ENCODE data around the gene SPTLC2.

Gene SPTLC2

DNA sequence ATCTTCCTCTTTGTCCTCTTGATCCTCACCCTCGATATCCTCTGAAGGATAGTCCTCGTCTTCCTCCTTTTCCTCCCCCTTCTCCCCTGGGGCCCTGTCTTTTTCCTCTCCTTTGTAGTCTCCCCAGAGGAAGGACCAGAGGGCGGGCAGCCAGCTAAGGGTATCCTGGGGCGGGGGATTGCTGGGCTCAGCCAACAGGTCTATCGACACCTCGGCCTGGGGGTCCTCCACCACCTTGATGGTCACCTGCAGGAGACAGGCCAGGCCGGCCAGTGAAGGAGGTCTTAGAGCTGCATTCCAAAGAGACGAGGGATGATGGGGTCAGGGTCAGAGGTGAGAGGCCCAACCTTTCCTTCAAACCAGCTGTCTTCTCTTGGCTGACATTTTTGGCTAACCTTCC lies 134.0 kb downstream of the SPTLC2 start:
- no peaks in the 10 kb centered on the region for H3K36me3 ChIP-seq (ENCODE audit: control insufficient read depth in 1 of 2, insufficient read depth in 2 of 2, low read length in 2 of 2)
- no peaks in the 10 kb centered on the region for H3K9me3 ChIP-seq (ENCODE audit: control insufficient read depth in 1 of 2, low read length in 2 of 2)
- no peaks in the 10 kb centered on the region for H3K4me1 ChIP-seq (ENCODE audit: control insufficient read depth in 1 of 2, insufficient read depth in 2 of 2, low read length in 2 of 2)
- H3K4me3 ChIP-seq (ENCODE audit: low read depth in 1 of 2, low read length in 2 of 2): no peak overlapping the region
- no peak overlapping the region for H3K27ac ChIP-seq (ENCODE audit: low read length)
- no peaks in the 10 kb centered on the region for H3K27me3 ChIP-seq (ENCODE audit: low read depth, low read length)

DNA sequence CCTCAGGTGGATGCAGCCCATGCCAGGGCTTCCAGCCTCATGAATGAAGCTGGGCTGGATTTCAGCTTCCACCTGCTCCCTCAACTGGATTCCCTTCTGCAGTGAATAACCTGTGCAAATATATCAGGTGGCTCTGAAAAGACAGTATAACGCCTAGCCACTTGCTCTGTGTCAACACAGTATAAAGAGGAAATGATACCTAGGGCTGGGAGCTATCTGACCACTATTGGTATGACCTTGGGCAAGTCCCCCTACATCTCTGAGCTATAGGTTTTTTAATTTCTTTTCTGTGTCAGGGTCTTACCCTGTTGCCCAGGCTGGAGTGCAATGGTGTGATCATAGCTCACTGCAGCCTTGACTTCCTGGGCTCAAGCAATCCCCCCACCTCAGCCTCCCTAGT lies 137.6 kb downstream of the SPTLC2 start:
- Histone ChIP-seq H3K4me1 (ENCODE audit: control insufficient read depth in 1 of 2, insufficient read depth in 2 of 2, low read length in 2 of 2) (no peaks in the 10 kb centered on the region), H3K27me3 (ENCODE audit: low read depth, low read length) (no peaks in the 10 kb centered on the region), H3K9me3 (ENCODE audit: control insufficient read depth in 1 of 2, low read length in 2 of 2) (no peaks in the 10 kb centered on the region), H3K4me3 (ENCODE audit: low read depth in 1 of 2, low read length in 2 of 2) (no peak overlapping the region), H3K36me3 (ENCODE audit: control insufficient read depth in 1 of 2, insufficient read depth in 2 of 2, low read length in 2 of 2) (no peaks in the 10 kb centered on the region), H3K27ac (ENCODE audit: low read length) (no peak overlapping the region)

DNA sequence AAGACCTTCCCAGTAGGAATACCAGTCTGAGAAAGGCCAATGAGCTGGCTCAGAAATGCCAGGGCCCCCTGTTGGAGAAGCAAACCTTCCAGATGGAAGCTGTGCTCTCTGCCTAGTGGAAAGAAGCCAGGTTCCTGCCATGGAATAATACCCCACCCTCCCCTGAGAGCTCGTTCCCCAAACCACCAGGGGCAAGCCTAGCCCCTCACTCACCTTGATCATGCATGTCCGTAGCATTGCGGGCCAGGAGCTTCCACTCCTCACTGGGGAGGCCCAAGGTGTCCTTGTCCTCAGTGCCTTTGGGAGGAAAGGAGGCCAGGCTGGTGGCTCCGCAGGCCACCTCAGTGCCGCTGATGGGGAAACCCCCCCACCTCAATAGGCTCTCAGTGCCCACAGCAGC lies 138.4 kb downstream of the SPTLC2 start:
- no peak overlapping the region for H3K4me3 ChIP-seq (ENCODE audit: low read depth in 1 of 2, low read length in 2 of 2)
- H3K27me3 ChIP-seq (ENCODE audit: low read depth, low read length): no peaks in the 10 kb centered on the region
- H3K9me3 ChIP-seq (ENCODE audit: control insufficient read depth in 1 of 2, low read length in 2 of 2): no peaks in the 10 kb centered on the region
- no peaks in the 10 kb centered on the region for H3K4me1 ChIP-seq (ENCODE audit: control insufficient read depth in 1 of 2, insufficient read depth in 2 of 2, low read length in 2 of 2)
- H3K27ac ChIP-seq (ENCODE audit: low read length): no peak overlapping the region
- no peaks in the 10 kb centered on the region for H3K36me3 ChIP-seq (ENCODE audit: control insufficient read depth in 1 of 2, insufficient read depth in 2 of 2, low read length in 2 of 2)

DNA sequence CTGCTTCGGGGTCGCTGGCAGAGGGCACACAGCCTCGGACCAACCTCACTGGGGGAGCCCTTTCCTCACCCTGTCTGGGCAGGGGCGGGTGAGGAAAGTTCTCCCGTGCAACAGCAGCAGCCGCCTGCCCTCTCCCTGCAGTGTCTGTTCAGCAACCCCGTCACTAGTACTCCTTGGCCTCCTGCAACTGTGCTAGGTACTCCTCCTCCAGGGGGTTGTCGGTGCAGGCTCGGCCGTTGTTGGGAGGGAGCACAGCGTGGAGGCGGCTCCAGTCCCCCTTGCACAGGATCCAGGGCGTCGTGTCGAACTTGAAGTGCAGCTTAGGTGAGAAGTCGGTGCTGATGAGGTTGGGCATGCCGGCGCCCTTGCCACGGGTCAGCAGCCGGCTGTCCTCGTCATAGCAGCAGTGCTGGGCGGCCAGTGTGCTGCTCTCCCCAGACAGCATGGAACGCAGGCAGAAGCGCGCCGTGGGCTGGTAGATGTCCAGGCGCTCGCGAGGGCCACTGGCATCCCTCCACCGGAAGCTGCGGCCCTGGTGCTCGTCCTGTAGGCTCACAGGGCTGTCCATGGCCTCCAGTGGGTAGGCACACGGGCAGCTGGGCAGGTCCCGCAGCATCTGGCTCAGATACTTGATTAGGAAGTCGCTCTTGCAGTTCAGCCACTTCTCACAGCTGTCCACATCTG lies 140.9 kb downstream of the SPTLC2 start:
- Histone ChIP-seq H3K36me3 (ENCODE audit: control insufficient read depth in 1 of 2, insufficient read depth in 2 of 2, low read length in 2 of 2) (no peaks in the 10 kb centered on the region), H3K4me3 (ENCODE audit: low read depth in 1 of 2, low read length in 2 of 2) (no peak overlapping the region), H3K9me3 (ENCODE audit: control insufficient read depth in 1 of 2, low read length in 2 of 2) (no peaks in the 10 kb centered on the region), H3K4me1 (ENCODE audit: control insufficient read depth in 1 of 2, insufficient read depth in 2 of 2, low read length in 2 of 2) (no peaks in the 10 kb centered on the region), H3K27me3 (ENCODE audit: low read depth, low read length) (no peaks in the 10 kb centered on the region), H3K27ac (ENCODE audit: low read length) (no peak overlapping the region)

DNA sequence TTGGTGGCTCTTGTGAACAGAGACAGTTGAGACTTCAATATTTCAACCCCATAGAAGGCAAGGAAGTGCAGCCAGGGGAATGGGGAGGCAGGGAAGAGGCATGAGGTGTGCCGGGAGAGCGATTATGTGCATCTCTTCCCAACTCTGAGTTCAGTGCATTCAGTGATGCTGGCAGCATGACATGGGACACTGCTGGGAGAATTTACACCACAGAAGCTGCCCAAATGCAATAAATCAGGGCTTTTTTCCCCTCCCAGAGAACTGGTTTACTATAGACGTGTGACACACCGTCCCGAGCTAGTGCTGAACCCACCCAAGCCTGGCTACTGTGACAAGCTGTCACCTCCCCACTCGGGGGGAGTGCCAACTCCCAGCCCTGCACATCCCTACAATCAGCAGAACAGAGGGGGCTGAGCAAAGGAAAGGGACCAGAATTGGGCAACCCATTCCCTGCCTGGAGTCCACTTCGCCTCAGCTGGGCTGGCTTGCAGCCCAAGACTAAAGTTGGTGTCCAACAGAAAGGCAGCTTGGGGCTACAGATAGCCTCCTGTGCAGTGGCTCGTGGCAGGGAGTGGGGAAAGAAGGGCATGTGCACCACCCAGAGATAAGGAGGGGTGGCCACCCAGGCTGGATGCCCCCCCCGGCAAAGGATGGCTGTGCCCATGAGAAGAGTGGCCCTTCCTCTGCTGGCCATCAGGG lies 141.8 kb downstream of the SPTLC2 start:
- Histone ChIP-seq H3K4me1 (ENCODE audit: control insufficient read depth in 1 of 2, insufficient read depth in 2 of 2, low read length in 2 of 2) (no peaks in the 10 kb centered on the region), H3K27me3 (ENCODE audit: low read depth, low read length) (no peaks in the 10 kb centered on the region), H3K9me3 (ENCODE audit: control insufficient read depth in 1 of 2, low read length in 2 of 2) (no peaks in the 10 kb centered on the region), H3K36me3 (ENCODE audit: control insufficient read depth in 1 of 2, insufficient read depth in 2 of 2, low read length in 2 of 2) (peaks cover 2% of the 10 kb centered on the region in 2 donors), H3K27ac (ENCODE audit: low read length) (no peak overlapping the region), H3K4me3 (ENCODE audit: low read depth in 1 of 2, low read length in 2 of 2) (no peak overlapping the region)

DNA sequence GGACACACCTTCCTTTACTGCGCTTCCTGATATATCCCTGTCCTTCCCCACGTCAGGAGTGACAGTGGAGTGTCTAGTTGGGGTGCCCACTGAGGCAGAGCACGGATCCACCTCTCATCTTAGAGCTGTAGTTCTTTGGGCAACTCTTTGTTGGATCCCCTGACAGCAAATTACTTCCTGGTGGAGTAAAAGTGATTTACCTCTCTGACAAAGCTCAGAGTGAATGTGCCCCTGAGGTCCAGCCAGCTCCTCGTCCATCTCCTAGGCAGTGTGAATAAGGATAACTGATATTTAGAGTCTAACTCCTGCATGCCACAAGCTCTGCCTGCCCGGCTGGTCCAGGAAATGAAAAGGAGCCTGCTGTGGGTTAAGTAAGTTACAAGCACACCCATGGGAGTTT lies 142.5 kb downstream of the SPTLC2 start:
- Histone ChIP-seq H3K4me1 (ENCODE audit: control insufficient read depth in 1 of 2, insufficient read depth in 2 of 2, low read length in 2 of 2) (no peaks in the 10 kb centered on the region), H3K9me3 (ENCODE audit: control insufficient read depth in 1 of 2, low read length in 2 of 2) (no peaks in the 10 kb centered on the region), H3K27ac (ENCODE audit: low read length) (no peak overlapping the region), H3K4me3 (ENCODE audit: low read depth in 1 of 2, low read length in 2 of 2) (no peak overlapping the region), H3K27me3 (ENCODE audit: low read depth, low read length) (no peaks in the 10 kb centered on the region), H3K36me3 (ENCODE audit: control insufficient read depth in 1 of 2, insufficient read depth in 2 of 2, low read length in 2 of 2) (peaks cover 9% of the 10 kb centered on the region in 2 donors)

DNA sequence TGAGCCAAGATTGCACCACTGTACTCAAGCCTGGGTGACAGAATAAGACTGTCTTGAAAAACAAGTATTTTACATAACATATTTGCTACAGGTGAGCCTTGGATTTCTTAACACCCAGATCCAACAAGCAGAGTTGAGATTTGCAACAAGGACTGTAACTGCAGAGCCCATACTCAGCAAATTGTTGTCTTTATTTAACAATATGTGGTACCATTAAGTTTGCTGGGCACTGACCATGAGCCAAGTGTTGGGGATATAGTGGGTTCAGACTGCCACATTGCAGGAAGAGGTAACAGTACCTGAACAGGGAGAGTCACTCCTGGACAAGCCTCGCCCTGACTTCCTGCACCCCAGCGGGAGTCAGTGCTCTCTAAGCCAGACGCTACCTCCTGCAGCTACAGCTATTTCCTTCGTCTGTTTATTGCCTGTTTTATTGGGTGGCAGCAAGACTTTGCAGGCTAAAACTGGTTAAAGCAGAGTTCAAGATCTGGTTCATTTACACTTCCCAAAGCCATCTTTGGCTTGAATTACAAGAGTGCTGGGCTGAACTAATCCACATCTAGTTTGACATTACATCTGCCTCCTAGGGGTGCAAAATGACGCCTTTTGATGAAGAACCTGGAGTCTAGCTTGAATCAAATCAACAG lies 146.1 kb downstream of the SPTLC2 start:
- Histone ChIP-seq H3K36me3 (ENCODE audit: control insufficient read depth in 1 of 2, insufficient read depth in 2 of 2, low read length in 2 of 2) (peaks cover 33 to 42% of the 10 kb centered on the region in 2 donors), H3K9me3 (ENCODE audit: control insufficient read depth in 1 of 2, low read length in 2 of 2) (no peaks in the 10 kb centered on the region), H3K27ac (ENCODE audit: low read length) (no peak overlapping the region)

DNA sequence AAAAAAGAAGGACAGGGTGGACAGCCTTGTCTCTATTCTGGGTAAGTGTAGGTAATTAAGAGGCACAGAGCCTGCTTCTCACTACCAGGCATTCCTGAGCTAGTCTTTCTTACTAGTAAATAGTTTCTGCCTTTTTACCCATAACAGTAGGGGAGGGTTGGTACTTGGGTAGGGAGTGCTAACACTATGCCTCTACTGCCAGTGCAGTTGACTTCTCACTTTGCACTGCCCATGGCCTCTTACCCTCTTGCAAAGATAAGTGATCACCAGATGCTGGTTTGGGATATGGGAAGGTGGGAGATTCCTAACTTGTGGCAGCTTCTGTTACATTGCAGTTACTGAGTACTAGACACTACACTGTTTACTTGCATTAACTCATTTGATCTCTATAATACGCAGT lies 146.9 kb downstream of the SPTLC2 start:
- no peaks in the 10 kb centered on the region for H3K4me1 ChIP-seq (ENCODE audit: control insufficient read depth in 1 of 2, insufficient read depth in 2 of 2, low read length in 2 of 2)
- H3K4me3 ChIP-seq (ENCODE audit: low read depth in 1 of 2, low read length in 2 of 2): no peak overlapping the region
- H3K27me3 ChIP-seq (ENCODE audit: low read depth, low read length): no peaks in the 10 kb centered on the region
- H3K27ac ChIP-seq (ENCODE audit: low read length): no peak overlapping the region
- no peaks in the 10 kb centered on the region for H3K9me3 ChIP-seq (ENCODE audit: control insufficient read depth in 1 of 2, low read length in 2 of 2)
- peaks cover 41 to 50% of the 10 kb centered on the region in 2 donors for H3K36me3 ChIP-seq (ENCODE audit: control insufficient read depth in 1 of 2, insufficient read depth in 2 of 2, low read length in 2 of 2)

More for the DNA sequence above, 146.1 kb downstream of the SPTLC2 start:
- Histone ChIP-seq H3K27me3 (ENCODE audit: low read depth, low read length) (no peaks in the 10 kb centered on the region), H3K4me1 (ENCODE audit: control insufficient read depth in 1 of 2, insufficient read depth in 2 of 2, low read length in 2 of 2) (no peaks in the 10 kb centered on the region), H3K4me3 (ENCODE audit: low read depth in 1 of 2, low read length in 2 of 2) (no peak overlapping the region)

DNA sequence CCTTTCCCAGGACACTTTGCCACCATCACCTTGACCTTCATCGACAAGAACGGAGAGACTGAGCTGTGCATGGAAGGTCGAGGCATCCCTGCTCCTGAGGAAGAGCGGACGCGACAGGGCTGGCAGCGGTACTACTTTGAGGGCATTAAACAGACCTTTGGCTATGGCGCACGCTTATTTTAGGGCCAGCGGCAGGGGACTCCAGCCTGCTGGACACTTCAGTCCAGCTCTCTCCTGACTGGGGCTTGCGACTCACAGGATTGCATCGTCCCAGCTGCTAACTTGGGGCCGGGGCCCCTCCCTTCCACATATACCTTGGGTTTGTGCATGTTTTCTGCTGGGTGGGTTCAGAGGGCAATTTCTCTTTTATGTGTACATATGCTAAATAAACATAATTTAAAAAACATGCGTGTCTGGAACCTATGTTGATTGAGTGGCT lies 147.4 kb downstream of the SPTLC2 start:
- peaks cover 45 to 55% of the 10 kb centered on the region in 2 donors for H3K36me3 ChIP-seq (ENCODE audit: control insufficient read depth in 1 of 2, insufficient read depth in 2 of 2, low read length in 2 of 2)
- no peaks in the 10 kb centered on the region for H3K4me1 ChIP-seq (ENCODE audit: control insufficient read depth in 1 of 2, insufficient read depth in 2 of 2, low read length in 2 of 2)
- H3K4me3 ChIP-seq (ENCODE audit: low read depth in 1 of 2, low read length in 2 of 2): no peak overlapping the region
- H3K9me3 ChIP-seq (ENCODE audit: control insufficient read depth in 1 of 2, low read length in 2 of 2): no peaks in the 10 kb centered on the region
- no peak overlapping the region for H3K27ac ChIP-seq (ENCODE audit: low read length)
- no peaks in the 10 kb centered on the region for H3K27me3 ChIP-seq (ENCODE audit: low read depth, low read length)

DNA sequence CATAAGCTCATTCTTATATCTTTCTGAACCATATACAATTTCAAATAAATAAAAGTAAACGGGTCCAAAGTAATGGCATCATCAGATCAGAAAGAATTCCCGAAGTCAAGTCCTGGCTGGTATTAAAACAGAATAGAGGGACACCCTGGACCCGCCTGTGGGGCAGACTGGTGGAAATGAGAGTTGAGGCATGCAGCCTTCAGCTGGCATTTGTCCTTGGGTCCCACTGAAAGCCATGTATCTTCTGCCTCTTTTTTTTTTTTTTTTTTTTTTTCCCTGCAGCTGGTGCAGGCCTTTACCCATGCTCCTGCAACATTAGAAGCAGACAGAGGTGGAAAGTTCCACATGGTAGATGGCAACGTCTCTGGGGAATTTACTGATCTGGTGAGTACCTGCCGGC lies 148.6 kb downstream of the SPTLC2 start:
- no peak overlapping the region for H3K4me3 ChIP-seq (ENCODE audit: low read depth in 1 of 2, low read length in 2 of 2)
- H3K27ac ChIP-seq (ENCODE audit: low read length): no peak overlapping the region
- no peaks in the 10 kb centered on the region for H3K27me3 ChIP-seq (ENCODE audit: low read depth, low read length)
- H3K4me1 ChIP-seq (ENCODE audit: control insufficient read depth in 1 of 2, insufficient read depth in 2 of 2, low read length in 2 of 2): no peaks in the 10 kb centered on the region
- H3K36me3 ChIP-seq (ENCODE audit: control insufficient read depth in 1 of 2, insufficient read depth in 2 of 2, low read length in 2 of 2): peaks cover 54 to 66% of the 10 kb centered on the region in 2 donors
- H3K9me3 ChIP-seq (ENCODE audit: control insufficient read depth in 1 of 2, low read length in 2 of 2): no peaks in the 10 kb centered on the region

DNA sequence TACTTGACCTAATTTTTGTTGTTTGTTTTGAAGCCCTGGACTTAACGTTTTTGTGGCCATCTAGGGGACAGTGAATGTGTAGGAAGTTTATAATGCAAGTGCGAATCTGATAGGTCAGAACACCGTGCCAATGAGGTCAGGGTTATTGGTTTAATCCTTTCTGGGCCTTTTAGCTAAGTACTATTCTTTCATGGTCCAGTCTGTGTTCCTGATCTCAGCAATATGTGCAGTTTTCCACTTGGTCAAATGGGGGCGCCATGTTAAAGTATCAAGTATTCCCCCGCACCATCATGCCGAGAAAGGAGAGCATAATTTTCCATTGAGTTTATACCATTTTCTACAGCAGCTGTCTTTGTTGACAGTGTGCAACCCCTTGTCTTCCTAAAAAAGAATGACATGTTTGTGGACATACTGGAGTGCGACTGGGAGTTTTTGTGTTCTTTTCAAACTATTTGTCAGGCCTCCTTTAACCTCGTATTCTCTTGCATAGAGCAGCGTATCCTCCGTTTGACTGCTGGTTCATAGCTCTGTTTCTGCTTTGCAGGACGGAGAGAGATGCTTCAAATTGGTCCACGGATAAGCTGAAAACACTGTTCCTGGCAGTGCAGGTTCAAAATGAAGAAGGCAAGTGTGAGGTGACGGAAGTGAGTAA lies 157.2 kb downstream of the SPTLC2 start:
- Histone ChIP-seq H3K36me3 (ENCODE audit: control insufficient read depth in 1 of 2, insufficient read depth in 2 of 2, low read length in 2 of 2) (peaks cover 35 to 45% of the 10 kb centered on the region in 2 donors), H3K4me3 (ENCODE audit: low read depth in 1 of 2, low read length in 2 of 2) (peak overlapping the region; percentile 97), H3K27ac (ENCODE audit: low read length) (peak overlapping the region; percentile 95), H3K27me3 (ENCODE audit: low read depth, low read length) (no peaks in the 10 kb centered on the region), H3K9me3 (ENCODE audit: control insufficient read depth in 1 of 2, low read length in 2 of 2) (no peaks in the 10 kb centered on the region), H3K4me1 (ENCODE audit: control insufficient read depth in 1 of 2, insufficient read depth in 2 of 2, low read length in 2 of 2) (peaks cover 20 to 26% of the 10 kb centered on the region in 2 donors)
